Hepatocyte (in vitro differentiated cells): Measurements from ENCODE around the gene FAH. TPM values are rescaled to one million over a fixed set of nuclear protein-coding genes. Genes with fewer than 3 reads are reported as not detected.

ENCODE experiments used
- DNase-seq: peaks from one replicate; pipeline ENCODE4 v3.0.0-alpha.2; 2016; ENCODE audit warnings: low spot score
- H2AFZ ChIP-seq: fragments of 200-600 bp; sonication (generic); 2 replicates; pipeline ENCODE4 v1.6.0; 2016; ENCODE audit warnings: antibody characterized with exemption, mild to moderate bottlenecking
- H3K27ac ChIP-seq: fragments of 200-600 bp; sonication (generic); 2 replicates; pipeline ENCODE4 v1.5.1; 2016; ENCODE audit warnings: mild to moderate bottlenecking
- H3K27me3 ChIP-seq: fragments of 200-600 bp; sonication (generic); 2 replicates; pipeline ENCODE4 v1.6.1; 2016
- H3K36me3 ChIP-seq: fragments of 200-600 bp; sonication (generic); replicated peaks from 2 replicates; pipeline ENCODE4 v1.5.1; 2016; ENCODE audit warnings: low read depth; ENCODE audit not compliant: insufficient read depth
- H3K4me1 ChIP-seq: fragments of 200-600 bp; sonication (generic); 2 replicates; pipeline ENCODE4 v1.5.1; 2016; ENCODE audit warnings: mild to moderate bottlenecking, moderate library complexity; ENCODE audit not compliant: insufficient read depth
- H3K4me2 ChIP-seq: fragments of 200-600 bp; sonication (generic); 2 replicates; pipeline ENCODE4 v1.6.0; 2016
- H3K4me3 ChIP-seq: fragments of 200-600 bp; sonication (generic); 2 replicates; pipeline ENCODE4 v1.5.1; 2016; ENCODE audit warnings: mild to moderate bottlenecking
- H3K79me2 ChIP-seq: fragments of 200-600 bp; sonication (generic); 2 replicates; pipeline ENCODE4 v1.6.0; 2017; ENCODE audit warnings: mild to moderate bottlenecking
- H3K9me2 ChIP-seq: fragments of 200-600 bp; sonication (generic); replicated peaks from 2 replicates; pipeline ENCODE4 v1.6.0; 2017; ENCODE audit warnings: mild to moderate bottlenecking; ENCODE audit not compliant: insufficient read depth
- H3K9me3 ChIP-seq: fragments of 200-600 bp; sonication (generic); 2 replicates; pipeline ENCODE4 v1.5.1; 2016; ENCODE audit warnings: low read depth, mild to moderate bottlenecking
- H4K20me1 ChIP-seq: fragments of 200-600 bp; sonication (generic); 2 replicates; pipeline ENCODE4 v1.6.0; 2016; ENCODE audit warnings: mild to moderate bottlenecking; ENCODE audit not compliant: insufficient read depth, poor library complexity, severe bottlenecking
- CTCF ChIP-seq: fragments of 200-600 bp; sonication (generic); IDR thresholded peaks from 2 replicates; pipeline ENCODE4 v1.5.1; 2016; ENCODE audit warnings: antibody characterized with exemption, mild to moderate bottlenecking; ENCODE audit not compliant: poor library complexity
- EZH2 ChIP-seq: fragments of 200-600 bp; sonication (generic); IDR thresholded peaks from 2 replicates; pipeline ENCODE4 v1.6.1; 2016; ENCODE audit warnings: antibody characterized with exemption, mild to moderate bottlenecking, borderline replicate concordance
- EZH2phosphoT487 ChIP-seq: fragments of 200-600 bp; sonication (generic); IDR thresholded peaks from one replicate; pipeline ENCODE4 v1.6.1; 2018; ENCODE audit warnings: antibody characterized with exemption, mild to moderate bottlenecking, low read depth, moderate library complexity; ENCODE audit not compliant: unreplicated experiment, severe bottlenecking
- WGBS: methylation state at CpG from one replicate; pipeline ENCODE4 v1.1.6; 2016; ENCODE audit warnings: low lambda C conversion rate; ENCODE audit errors: missing lambda C conversion rate; 5-methylcytosine and 5-hydroxymethylcytosine counted together
- polyA plus RNA-seq: library from polyadenylated mRNA; unstranded; fragments of >200 nt; fragmentation: Nextera tagmentation; extraction: Ambion mirVana; gene quantifications from 2 replicates; pipeline ENCODE4 v1.2.1, GENCODE V29; 2016
- total RNA-seq: library from RNA; depleted of rRNA; stranded (reverse); fragments of >200 nt; gene quantifications from 2 replicates; pipeline ENCODE4 v1.2.3, GENCODE V29; 2014

Gene FAH
- total and polyA plus RNA-seq, 2 experiments from 2014 or later: 58.0 to 90.5 TPM

- DNase-seq: peak; percentile 21
- H3K9me2 ChIP-seq: no peaks in the 10 kb centered on the region
- no peaks in the 10 kb centered on the region for H4K20me1 ChIP-seq
- no peaks in the 10 kb centered on the region for H3K79me2 ChIP-seq
- WGBS: 23% methylated on average over 2 of the region's 2 CpGs
- H3K27ac ChIP-seq: peak overlapping the region; percentile 21
- no peak overlapping the region for H2AFZ ChIP-seq
- no peaks in the 10 kb centered on the region for H3K9me3 ChIP-seq
- no peak overlapping the region for H3K4me2 ChIP-seq
- no peaks in the 10 kb centered on the region for H3K36me3 ChIP-seq
- TF ChIP-seq EZH2phosphoT487: no peak
- no peak for TF ChIP-seq EZH2
- TF ChIP-seq CTCF: no peak
- H3K4me1 ChIP-seq: peaks cover 17% of the 10 kb centered on the region
- H3K27me3 ChIP-seq: no peaks in the 10 kb centered on the region
- H3K4me3 ChIP-seq: no peak overlapping the region
These were observed 35.5 kb downstream of the FAH start for GRCh38 chr15:80188251-80188650.

- no peaks in the 10 kb centered on the region for H3K9me2 ChIP-seq
- H3K27me3 ChIP-seq: no peaks in the 10 kb centered on the region
- H4K20me1 ChIP-seq: no peaks in the 10 kb centered on the region
- H3K36me3 ChIP-seq: no peaks in the 10 kb centered on the region
- no peak for TF ChIP-seq EZH2phosphoT487
- TF ChIP-seq CTCF: no peak
- no peak for TF ChIP-seq EZH2
- H3K4me2 ChIP-seq: no peak overlapping the region
- H3K9me3 ChIP-seq: no peaks in the 10 kb centered on the region
- no peak overlapping the region for H3K4me3 ChIP-seq
- peaks cover 14% of the 10 kb centered on the region for H3K4me1 ChIP-seq
- no peaks in the 10 kb centered on the region for H3K79me2 ChIP-seq
- no peak for DNase-seq
- H2AFZ ChIP-seq: no peak overlapping the region
- WGBS: 93% methylated on average over 2 of the region's 2 CpGs
- H3K27ac ChIP-seq: peak overlapping the region; percentile 73
These were observed 38.4 kb downstream of the FAH start for GRCh38 chr15:80191198-80191597.

GRCh38 chr15:80191897-80192595, 39.2 kb downstream of the FAH start:
- Histone ChIP-seq H3K27ac (peak overlapping the region; percentile 73), H3K36me3 (no peaks in the 10 kb centered on the region), H3K9me3 (no peaks in the 10 kb centered on the region), H4K20me1 (no peaks in the 10 kb centered on the region), H3K4me2 (no peak overlapping the region), H3K79me2 (no peaks in the 10 kb centered on the region), H3K4me3 (no peak overlapping the region), H3K4me1 (peaks cover 14% of the 10 kb centered on the region), H3K27me3 (no peaks in the 10 kb centered on the region), H2AFZ (no peak overlapping the region), H3K9me2 (no peaks in the 10 kb centered on the region)
- 83% methylated on average over 8 of the region's 8 CpGs for WGBS
- DNase-seq: peak; percentile 37
- no peak for TF ChIP-seq CTCF
- TF ChIP-seq EZH2phosphoT487: no peak
- TF ChIP-seq EZH2: no peak

GRCh38 chr15:80194186-80194585, 41.4 kb downstream of the FAH start:
- no peak overlapping the region for H3K27ac ChIP-seq
- TF ChIP-seq CTCF: no peak
- no peak for TF ChIP-seq EZH2
- no peak for TF ChIP-seq EZH2phosphoT487
- no peak overlapping the region for H2AFZ ChIP-seq
- H3K27me3 ChIP-seq: no peaks in the 10 kb centered on the region
- H3K4me2 ChIP-seq: no peak overlapping the region
- H3K4me3 ChIP-seq: no peak overlapping the region
- no peaks in the 10 kb centered on the region for H3K79me2 ChIP-seq
- no peaks in the 10 kb centered on the region for H3K9me2 ChIP-seq
- H4K20me1 ChIP-seq: no peaks in the 10 kb centered on the region
- peaks cover 14% of the 10 kb centered on the region for H3K4me1 ChIP-seq
- no peaks in the 10 kb centered on the region for H3K36me3 ChIP-seq
- no peak for DNase-seq
- H3K9me3 ChIP-seq: no peaks in the 10 kb centered on the region
- WGBS: 87% methylated on average over 1 of the region's 1 CpG
